ENCODE data around the gene KIT.

Gene KIT

DNA sequence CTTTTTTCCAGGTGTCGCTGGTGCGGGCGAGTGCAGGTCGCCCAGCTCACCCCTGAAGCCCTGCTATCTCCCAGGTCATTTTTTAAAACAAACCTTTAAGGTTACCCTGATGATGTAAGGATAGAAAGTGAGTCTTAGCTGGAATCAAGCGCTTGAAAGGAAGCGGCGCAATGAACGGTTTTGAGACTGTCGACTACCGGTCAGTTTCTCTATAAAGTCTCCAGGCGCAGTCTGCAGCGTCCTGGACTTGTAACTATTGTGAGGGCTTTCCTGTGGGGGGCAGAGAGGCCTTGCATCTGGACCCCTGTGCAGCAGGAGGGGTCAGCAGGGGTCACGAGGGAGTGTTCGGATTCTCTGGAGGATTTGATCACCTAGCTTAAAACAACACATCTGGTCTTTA lies 1.6 kb downstream of the KIT start:
- Histone ChIP-seq H3K27me3 (peaks cover 49% of the 10 kb centered on the region), H3K36me3 (no peaks in the 10 kb centered on the region), H3K9me3 (no peaks in the 10 kb centered on the region), H3K4me1 (no peaks in the 10 kb centered on the region), H3K4me3 (ENCODE audit: low read depth, low read length) (peak overlapping the region; percentile 44)
- no peak for DNase-seq
- TF ChIP-seq, protein P1, sequence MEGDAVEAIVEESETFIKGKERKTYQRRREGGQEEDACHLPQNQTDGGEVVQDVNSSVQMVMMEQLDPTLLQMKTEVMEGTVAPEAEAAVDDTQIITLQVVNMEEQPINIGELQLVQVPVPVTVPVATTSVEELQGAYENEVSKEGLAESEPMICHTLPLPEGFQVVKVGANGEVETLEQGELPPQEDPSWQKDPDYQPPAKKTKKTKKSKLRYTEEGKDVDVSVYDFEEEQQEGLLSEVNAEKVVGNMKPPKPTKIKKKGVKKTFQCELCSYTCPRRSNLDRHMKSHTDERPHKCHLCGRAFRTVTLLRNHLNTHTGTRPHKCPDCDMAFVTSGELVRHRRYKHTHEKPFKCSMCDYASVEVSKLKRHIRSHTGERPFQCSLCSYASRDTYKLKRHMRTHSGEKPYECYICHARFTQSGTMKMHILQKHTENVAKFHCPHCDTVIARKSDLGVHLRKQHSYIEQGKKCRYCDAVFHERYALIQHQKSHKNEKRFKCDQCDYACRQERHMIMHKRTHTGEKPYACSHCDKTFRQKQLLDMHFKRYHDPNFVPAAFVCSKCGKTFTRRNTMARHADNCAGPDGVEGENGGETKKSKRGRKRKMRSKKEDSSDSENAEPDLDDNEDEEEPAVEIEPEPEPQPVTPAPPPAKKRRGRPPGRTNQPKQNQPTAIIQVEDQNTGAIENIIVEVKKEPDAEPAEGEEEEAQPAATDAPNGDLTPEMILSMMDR (IDR thresholded peaks at IDR 0.05; ENCODE audit: low read depth, low read length) = no peak

DNA sequence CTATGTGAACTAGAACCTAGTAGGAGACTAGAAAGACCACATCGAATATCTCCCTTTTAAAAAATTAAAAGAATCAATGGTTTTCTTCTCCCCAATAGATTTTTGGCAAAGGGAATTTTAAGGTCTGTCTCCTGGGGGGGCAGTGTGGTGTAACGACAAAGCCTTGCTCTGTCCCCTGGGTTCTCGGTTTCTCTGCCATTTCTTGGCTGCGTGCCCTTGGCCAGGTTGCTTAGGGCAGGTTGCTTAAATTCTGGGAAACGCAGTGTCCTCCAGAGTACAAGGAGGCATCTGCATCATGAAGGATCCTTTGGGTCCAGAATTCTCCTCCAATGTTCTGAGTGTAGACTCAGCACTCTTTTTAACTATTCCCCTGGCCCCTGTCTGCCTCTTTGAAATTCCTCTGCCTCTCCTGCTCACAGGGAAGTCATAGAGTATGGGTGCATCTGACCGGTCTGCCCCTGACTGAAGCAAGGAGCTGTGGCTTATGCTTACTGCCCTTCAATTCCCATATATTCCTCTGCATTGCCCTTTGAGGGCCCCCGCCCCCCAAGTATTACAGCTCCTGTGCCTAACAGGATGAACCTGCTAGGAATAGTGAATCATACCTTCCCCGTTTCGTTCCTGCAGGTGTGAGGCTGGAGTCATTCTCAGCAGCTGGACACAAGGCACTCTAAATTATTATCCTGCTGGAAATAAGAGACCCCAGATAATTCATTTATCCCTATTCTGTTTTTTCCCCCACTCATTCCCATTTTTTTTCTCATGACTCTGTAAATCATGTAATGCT lies 2.2 kb downstream of the KIT start:
- DNase-seq = no peak
- no peaks in the 10 kb centered on the region for H3K9me3 ChIP-seq
- no peaks in the 10 kb centered on the region for H3K4me1 ChIP-seq
- H3K4me3 ChIP-seq (ENCODE audit: low read depth, low read length) = no peak overlapping the region
- TF ChIP-seq, protein P1 (IDR thresholded peaks at IDR 0.05; ENCODE audit: low read depth, low read length) = no peak
- H3K27me3 ChIP-seq = peaks cover 49% of the 10 kb centered on the region
- no peaks in the 10 kb centered on the region for H3K36me3 ChIP-seq

DNA sequence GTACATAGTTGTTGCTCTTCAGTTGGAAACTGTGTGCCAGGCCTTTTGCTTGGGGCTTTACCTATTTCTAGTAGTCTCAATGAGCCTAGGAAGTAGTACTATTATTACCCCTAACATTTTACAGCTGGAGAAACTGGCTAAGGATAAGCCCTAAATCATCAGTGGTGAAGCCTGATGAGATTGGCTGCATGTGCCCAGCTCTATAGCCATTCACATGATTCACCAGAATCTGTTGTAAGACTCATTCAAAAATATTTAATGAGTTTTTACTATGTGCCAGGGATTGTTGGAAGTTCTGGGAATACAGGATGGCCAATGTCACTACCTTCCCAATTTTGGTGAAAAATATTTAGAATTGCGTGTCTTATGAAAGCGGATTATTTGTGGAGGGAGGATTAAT lies 2.8 kb downstream of the KIT start:
- TF ChIP-seq, protein P1 (IDR thresholded peaks at IDR 0.05; ENCODE audit: low read depth, low read length) = no peak
- peaks cover 49% of the 10 kb centered on the region for H3K27me3 ChIP-seq
- H3K36me3 ChIP-seq = no peaks in the 10 kb centered on the region
- no peaks in the 10 kb centered on the region for H3K9me3 ChIP-seq
- H3K4me3 ChIP-seq (ENCODE audit: low read depth, low read length) = no peak overlapping the region
- no peaks in the 10 kb centered on the region for H3K4me1 ChIP-seq
- no peak for DNase-seq

DNA sequence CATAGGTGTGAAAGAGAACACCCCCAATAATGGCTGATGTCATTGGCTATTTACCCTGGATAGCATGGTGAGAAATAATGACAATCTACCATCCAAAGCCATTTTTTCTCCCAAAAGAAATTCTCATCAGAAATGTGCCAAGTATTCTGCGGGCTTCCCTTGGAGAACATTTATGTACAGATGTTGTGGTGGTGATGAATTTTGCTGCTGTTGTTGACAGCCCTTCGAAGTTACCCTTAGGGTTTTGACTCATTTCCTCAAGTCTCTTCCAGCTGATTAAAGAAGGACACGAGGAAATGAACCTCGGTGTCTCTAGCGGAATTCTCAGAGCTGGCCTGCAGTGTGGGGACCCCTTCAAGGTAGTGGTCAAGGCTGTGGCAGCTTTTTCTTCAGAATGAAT lies 3.4 kb downstream of the KIT start:
- H3K4me3 ChIP-seq (ENCODE audit: low read depth, low read length) = no peak overlapping the region
- TF ChIP-seq, protein P1 (IDR thresholded peaks at IDR 0.05; ENCODE audit: low read depth, low read length) = no peak
- no peak for DNase-seq

DNA sequence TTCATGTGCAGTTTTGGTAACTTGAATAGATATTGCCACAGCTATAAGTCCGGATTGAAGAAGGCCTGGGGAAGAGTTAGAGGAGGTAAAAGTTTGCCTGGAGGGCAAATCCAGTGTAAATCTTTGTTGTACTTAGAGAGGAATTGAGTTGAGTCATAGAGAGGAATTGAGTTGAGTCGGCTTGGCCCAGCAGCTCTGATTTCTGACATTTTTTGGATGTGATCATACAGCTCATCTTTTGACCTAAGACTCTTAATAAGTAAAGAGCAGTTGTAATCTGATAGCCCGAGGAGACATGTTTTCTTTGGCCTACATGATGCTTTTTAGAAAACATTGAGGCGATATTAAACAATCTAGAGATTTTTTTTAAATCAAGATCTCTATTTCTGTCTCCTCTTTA lies 3.9 kb downstream of the KIT start:
- H3K4me3 ChIP-seq (ENCODE audit: low read depth, low read length) = no peak overlapping the region
- H3K36me3 ChIP-seq = no peaks in the 10 kb centered on the region
- no peaks in the 10 kb centered on the region for H3K9me3 ChIP-seq
- H3K27me3 ChIP-seq = peaks cover 43% of the 10 kb centered on the region
- TF ChIP-seq, protein P1 (IDR thresholded peaks at IDR 0.05; ENCODE audit: low read depth, low read length) = no peak
- H3K4me1 ChIP-seq = no peaks in the 10 kb centered on the region
- DNase-seq = no peak

More for the DNA sequence above, 3.4 kb downstream of the KIT start:
- Histone ChIP-seq H3K36me3 (no peaks in the 10 kb centered on the region), H3K9me3 (no peaks in the 10 kb centered on the region), H3K27me3 (peaks cover 48% of the 10 kb centered on the region), H3K4me1 (no peaks in the 10 kb centered on the region)

DNA sequence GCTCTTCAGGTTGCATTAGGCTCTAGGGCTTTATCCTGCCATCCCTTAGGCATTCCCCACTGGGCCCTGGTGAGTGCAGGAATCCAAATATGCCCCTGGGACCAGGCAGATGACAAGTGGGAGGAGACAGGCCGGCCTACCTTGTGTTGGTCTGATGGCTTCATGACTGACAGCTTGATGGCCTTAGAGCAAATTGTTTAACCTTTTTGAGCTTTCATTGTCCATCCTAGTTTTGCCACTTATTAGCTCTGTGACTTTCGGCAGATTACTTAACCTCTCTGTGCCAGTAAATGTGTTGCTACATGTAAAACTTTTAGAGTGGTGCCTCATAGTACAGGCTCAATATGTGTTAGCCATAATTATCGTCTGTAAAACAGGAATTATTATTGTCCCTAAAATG lies 4.4 kb downstream of the KIT start:
- Histone ChIP-seq H3K4me1 (no peaks in the 10 kb centered on the region), H3K27me3 (peaks cover 41% of the 10 kb centered on the region), H3K4me3 (ENCODE audit: low read depth, low read length) (no peak overlapping the region), H3K9me3 (no peaks in the 10 kb centered on the region), H3K36me3 (no peaks in the 10 kb centered on the region)
- DNase-seq = no peak
- TF ChIP-seq, protein P1 (IDR thresholded peaks at IDR 0.05; ENCODE audit: low read depth, low read length) = no peak

All from BE2C (cell line).